Measurements from ENCODE around the gene SASH1. TPM values are rescaled to one million over a fixed set of nuclear protein-coding genes. Genes with fewer than 3 reads are reported as not detected.

The SASH1 gene
- total RNA-seq, 2 donors from 2014 or later, result 4.6 to 12.4 TPM

- Histone ChIP-seq H3K36me3 (ENCODE audit: control insufficient read depth, insufficient read depth, low read length) (no peaks in the 10 kb centered on the region), H3K9ac (ENCODE audit: extremely low read depth, low read length, poor library complexity, severe bottlenecking) (no peak overlapping the region), H3K4me1 (ENCODE audit: control insufficient read depth, insufficient read depth, low read length) (no peaks in the 10 kb centered on the region), H3K9me3 (ENCODE audit: control insufficient read depth, low read length) (no peaks in the 10 kb centered on the region), H3K27ac (ENCODE audit: low read depth, low read length) (no peak overlapping the region), H3K4me3 (ENCODE audit: low read length) (no peak overlapping the region), H3K27me3 (ENCODE audit: control insufficient read depth, insufficient read depth, low read length, poor library complexity, severe bottlenecking) (no peaks in the 10 kb centered on the region)
- WGBS, 2 experiments (ENCODE audit: insufficient coverage in 1 of 2, insufficient read length in 1 of 2), result 96 to 100% methylated on average over 4 to 7 of the region's 7 CpGs
- H3K27ac Mint-ChIP-seq, result no peak overlapping the region
- H3K4me3 Mint-ChIP-seq, result no peak overlapping the region
- peaks cover 6% of the 10 kb centered on the region for H3K36me3 Mint-ChIP-seq (ENCODE audit: low read depth)
- no peaks in the 10 kb centered on the region for H3K4me1 Mint-ChIP-seq
- DNase-seq, result no peak
- H3K27me3 Mint-ChIP-seq (ENCODE audit: insufficient read depth), result no peaks in the 10 kb centered on the region
- no peaks in the 10 kb centered on the region for H3K9me3 Mint-ChIP-seq
- TF ChIP-seq CTCF (conservative IDR thresholded peaks at IDR 0.05), result no peak
Measured at GRCh38 chr6:148407372-148407771, 64.7 kb downstream of the SASH1 start.

- Mint-ChIP-seq H3K36me3 (ENCODE audit: low read depth) (no peaks in the 10 kb centered on the region), H3K4me1 (no peaks in the 10 kb centered on the region), H3K27ac (no peak overlapping the region), H3K9me3 (no peaks in the 10 kb centered on the region), H3K27me3 (ENCODE audit: insufficient read depth) (no peaks in the 10 kb centered on the region), H3K4me3 (no peak overlapping the region)
- Histone ChIP-seq H3K27ac (ENCODE audit: low read depth, low read length) (no peak overlapping the region), H3K9me3 (ENCODE audit: control insufficient read depth, low read length) (no peaks in the 10 kb centered on the region), H3K36me3 (ENCODE audit: control insufficient read depth, insufficient read depth, low read length) (no peaks in the 10 kb centered on the region), H3K9ac (ENCODE audit: extremely low read depth, low read length, poor library complexity, severe bottlenecking) (no peak overlapping the region), H3K27me3 (ENCODE audit: control insufficient read depth, insufficient read depth, low read length, poor library complexity, severe bottlenecking) (no peaks in the 10 kb centered on the region), H3K4me1 (ENCODE audit: control insufficient read depth, insufficient read depth, low read length) (no peaks in the 10 kb centered on the region), H3K4me3 (ENCODE audit: low read length) (no peak overlapping the region)
- no peak for DNase-seq
- 89 to 91% methylated on average over 10 to 11 of the region's 12 CpGs for WGBS, 2 experiments (ENCODE audit: insufficient coverage in 1 of 2, insufficient read length in 1 of 2)
- no peak for TF ChIP-seq CTCF (conservative IDR thresholded peaks at IDR 0.05)
Measured at GRCh38 chr6:148413321-148414091, 70.9 kb downstream of the SASH1 start.

GRCh38 chr6:148414092-148414489 lies 71.5 kb downstream of the SASH1 start:
- 93 to 96% methylated on average over 2 of the region's 3 CpGs for WGBS, 2 experiments (ENCODE audit: insufficient coverage in 1 of 2, insufficient read length in 1 of 2)

More at GRCh38 chr6:148414092-148414489, 71.5 kb downstream of the SASH1 start:
- Histone ChIP-seq H3K4me1 (ENCODE audit: control insufficient read depth, insufficient read depth, low read length) (no peaks in the 10 kb centered on the region), H3K9me3 (ENCODE audit: control insufficient read depth, low read length) (no peaks in the 10 kb centered on the region), H3K9ac (ENCODE audit: extremely low read depth, low read length, poor library complexity, severe bottlenecking) (no peak overlapping the region), H3K27me3 (ENCODE audit: control insufficient read depth, insufficient read depth, low read length, poor library complexity, severe bottlenecking) (no peaks in the 10 kb centered on the region), H3K36me3 (ENCODE audit: control insufficient read depth, insufficient read depth, low read length) (no peaks in the 10 kb centered on the region), H3K4me3 (ENCODE audit: low read length) (no peak overlapping the region), H3K27ac (ENCODE audit: low read depth, low read length) (no peak overlapping the region)
- DNase-seq, result no peak
- Mint-ChIP-seq H3K4me1 (no peaks in the 10 kb centered on the region), H3K9me3 (no peaks in the 10 kb centered on the region), H3K36me3 (ENCODE audit: low read depth) (no peaks in the 10 kb centered on the region), H3K27ac (no peak overlapping the region), H3K4me3 (no peak overlapping the region), H3K27me3 (ENCODE audit: insufficient read depth) (no peaks in the 10 kb centered on the region)
- TF ChIP-seq CTCF (conservative IDR thresholded peaks at IDR 0.05), result no peak
